Stimulated activated naive CD4-positive, alpha-beta T cell (primary cell): ENCODE results near the gene DDX4.

Source experiments
- DNase-seq, 6 experiments: peaks; one replicate each; lab custom pipeline; 2025; lab: John Stamatoyannopoulos, UW

DDX4 gene

DNA sequence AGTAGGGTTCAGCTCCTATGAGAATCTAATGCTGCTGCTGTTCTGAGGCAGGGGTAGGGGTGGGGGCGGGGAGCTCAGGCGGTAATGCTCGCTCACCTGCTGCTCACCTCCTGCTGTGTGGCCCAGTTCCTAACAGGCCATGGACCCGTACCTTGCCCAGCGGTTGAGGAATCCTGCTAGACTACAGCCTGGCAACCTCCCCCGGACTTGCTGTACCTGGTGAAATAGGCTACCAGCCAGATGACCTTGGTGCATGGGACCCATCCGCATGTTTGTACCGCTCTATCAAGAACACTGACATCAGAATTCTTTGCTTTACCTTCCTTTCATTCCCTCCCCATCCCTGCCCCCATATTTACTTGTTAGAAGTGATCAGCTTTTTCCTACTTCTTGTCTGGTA, 128.6 kb downstream of the DDX4 start:
- no peak for DNase-seq
